Chondrocyte (in vitro differentiated cells): ENCODE data around the gene BORCS5. TPM values are rescaled to one million over a fixed set of nuclear protein-coding genes. Genes with fewer than 3 reads are reported as not detected.

ENCODE experiments used
- DNase-seq: peaks from one replicate; pipeline ENCODE4 v3.0.0; 2021; ENCODE audit warnings: mixed read lengths, low spot score
- H3K27ac Mint-ChIP-seq: one replicate; pipeline ENCODE4 v1.8.0; 2021; ENCODE audit warnings: mild to moderate bottlenecking, moderate library complexity, mixed read lengths; ENCODE audit not compliant: unreplicated experiment
- H3K27me3 Mint-ChIP-seq: 2 replicates; pipeline ENCODE4 v1.8.0; 2021; ENCODE audit warnings: low read depth, mixed read lengths
- H3K36me3 Mint-ChIP-seq: 2 replicates; pipeline ENCODE4 v1.8.0; 2021; ENCODE audit warnings: low read depth, mixed read lengths
- H3K4me1 Mint-ChIP-seq: 2 replicates; pipeline ENCODE4 v1.8.0; 2021; ENCODE audit warnings: low read depth, mild to moderate bottlenecking, mixed read lengths
- H3K4me3 Mint-ChIP-seq: one replicate; pipeline ENCODE4 v1.8.0; 2021; ENCODE audit warnings: mild to moderate bottlenecking, moderate library complexity, mixed read lengths; ENCODE audit not compliant: unreplicated experiment
- H3K9me3 Mint-ChIP-seq: 2 replicates; pipeline ENCODE4 v1.8.0; 2021; ENCODE audit warnings: low read depth, mixed read lengths
- total RNA-seq: library from RNA; stranded (reverse); gene quantifications from 3 replicates; pipeline ENCODE4 v1.2.1, GENCODE V29; 2021
- TF ChIP-seq, protein P1 (sequence below): fragments of 200-600 bp; sonication (generic); IDR thresholded peaks from 2 replicates; pipeline ENCODE4 v1.5.0; 2021; ENCODE audit warnings: antibody characterized with exemption, mild to moderate bottlenecking, moderate library complexity

BORCS5 gene
- total RNA-seq, 1 donor from 2014 or later: 11.3 TPM

DNA sequence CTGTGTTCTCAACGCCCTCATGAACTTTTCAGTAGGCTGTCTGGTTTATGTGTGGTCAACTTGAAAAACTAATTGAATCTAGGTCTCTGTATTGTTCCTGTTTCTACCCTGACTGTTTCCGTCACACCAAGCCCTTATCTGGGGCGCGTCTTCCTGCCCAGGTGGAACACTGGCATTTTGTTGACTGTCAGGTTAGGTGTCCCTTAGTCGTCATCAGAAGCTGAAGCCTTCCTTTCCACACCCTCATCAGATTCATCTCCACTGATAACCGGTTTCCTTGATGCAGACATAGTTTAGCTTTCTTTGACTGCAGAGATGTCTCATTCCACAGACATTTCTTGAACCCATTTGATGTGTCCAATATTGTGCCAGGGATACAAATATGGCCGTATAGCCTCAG is 109.3 kb downstream of the BORCS5 start:
- no peak for DNase-seq
- Mint-ChIP-seq H3K27ac (no peak overlapping the region), H3K27me3 (no peaks in the 10 kb centered on the region), H3K9me3 (peaks cover 2% of the 10 kb centered on the region), H3K4me3 (no peak overlapping the region), H3K4me1 (peaks cover 6% of the 10 kb centered on the region), H3K36me3 (peaks cover 5% of the 10 kb centered on the region)
- TF ChIP-seq, protein P1, sequence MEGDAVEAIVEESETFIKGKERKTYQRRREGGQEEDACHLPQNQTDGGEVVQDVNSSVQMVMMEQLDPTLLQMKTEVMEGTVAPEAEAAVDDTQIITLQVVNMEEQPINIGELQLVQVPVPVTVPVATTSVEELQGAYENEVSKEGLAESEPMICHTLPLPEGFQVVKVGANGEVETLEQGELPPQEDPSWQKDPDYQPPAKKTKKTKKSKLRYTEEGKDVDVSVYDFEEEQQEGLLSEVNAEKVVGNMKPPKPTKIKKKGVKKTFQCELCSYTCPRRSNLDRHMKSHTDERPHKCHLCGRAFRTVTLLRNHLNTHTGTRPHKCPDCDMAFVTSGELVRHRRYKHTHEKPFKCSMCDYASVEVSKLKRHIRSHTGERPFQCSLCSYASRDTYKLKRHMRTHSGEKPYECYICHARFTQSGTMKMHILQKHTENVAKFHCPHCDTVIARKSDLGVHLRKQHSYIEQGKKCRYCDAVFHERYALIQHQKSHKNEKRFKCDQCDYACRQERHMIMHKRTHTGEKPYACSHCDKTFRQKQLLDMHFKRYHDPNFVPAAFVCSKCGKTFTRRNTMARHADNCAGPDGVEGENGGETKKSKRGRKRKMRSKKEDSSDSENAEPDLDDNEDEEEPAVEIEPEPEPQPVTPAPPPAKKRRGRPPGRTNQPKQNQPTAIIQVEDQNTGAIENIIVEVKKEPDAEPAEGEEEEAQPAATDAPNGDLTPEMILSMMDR: no peak

DNA sequence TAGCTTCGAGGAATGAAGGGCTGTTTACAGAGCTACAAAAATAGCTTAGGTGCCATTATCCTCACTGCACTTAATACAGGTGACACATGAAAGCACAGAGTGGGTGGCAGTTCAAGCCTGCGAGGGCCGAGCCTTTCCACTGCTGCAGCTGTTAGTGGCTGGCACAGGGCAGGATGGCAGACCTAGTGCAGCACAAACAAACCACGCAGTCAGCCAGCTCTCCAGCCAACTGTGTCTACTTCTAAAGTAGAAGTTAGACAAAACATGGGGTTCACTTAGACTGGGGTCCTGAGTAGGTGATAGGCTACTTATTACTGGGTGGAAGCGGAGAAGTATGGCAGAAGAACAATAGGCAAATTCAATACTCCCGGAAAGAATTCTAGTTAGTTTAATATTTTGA is 110.4 kb downstream of the BORCS5 start:
- H3K36me3 Mint-ChIP-seq: peaks cover 6% of the 10 kb centered on the region
- peaks cover 2% of the 10 kb centered on the region for H3K9me3 Mint-ChIP-seq
- H3K27ac Mint-ChIP-seq: no peak overlapping the region
- peaks cover 6% of the 10 kb centered on the region for H3K4me1 Mint-ChIP-seq
- H3K4me3 Mint-ChIP-seq: no peak overlapping the region
- TF ChIP-seq, protein P1: no peak
- DNase-seq: no peak
- no peaks in the 10 kb centered on the region for H3K27me3 Mint-ChIP-seq

DNA sequence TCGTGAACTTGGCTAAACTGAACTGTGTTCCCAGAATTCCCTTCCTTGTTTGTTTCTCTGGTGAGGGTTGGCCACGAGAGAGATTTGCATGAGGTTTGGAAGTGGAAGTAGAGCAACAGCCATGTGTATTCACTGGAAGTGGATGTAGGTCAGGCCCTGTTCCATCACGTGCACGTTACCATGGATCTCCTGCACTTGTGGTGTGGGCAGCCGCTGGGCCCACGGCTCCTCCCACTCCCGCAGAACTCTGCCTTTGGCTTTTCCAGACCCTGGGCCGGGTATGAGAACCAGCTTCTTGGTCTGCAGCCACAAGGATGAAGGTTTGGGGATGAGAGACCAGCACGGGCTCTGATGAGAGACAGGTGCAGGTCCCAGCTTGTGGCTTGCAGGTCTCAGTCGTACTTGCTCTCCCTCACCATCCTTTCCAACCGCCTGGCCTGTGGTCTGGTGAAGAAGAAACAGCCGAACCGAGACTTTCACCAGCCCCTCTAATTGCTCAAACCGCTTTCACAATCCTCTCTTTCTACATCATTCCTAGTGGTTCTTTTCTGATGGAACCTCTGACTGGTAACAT is 110.9 kb downstream of the BORCS5 start:
- no peak overlapping the region for H3K27ac Mint-ChIP-seq
- H3K4me3 Mint-ChIP-seq: no peak overlapping the region
- peaks cover 6% of the 10 kb centered on the region for H3K36me3 Mint-ChIP-seq
- TF ChIP-seq, protein P1: no peak
- no peak for DNase-seq
- H3K9me3 Mint-ChIP-seq: peaks cover 2% of the 10 kb centered on the region
- no peaks in the 10 kb centered on the region for H3K27me3 Mint-ChIP-seq
- H3K4me1 Mint-ChIP-seq: peaks cover 6% of the 10 kb centered on the region

DNA sequence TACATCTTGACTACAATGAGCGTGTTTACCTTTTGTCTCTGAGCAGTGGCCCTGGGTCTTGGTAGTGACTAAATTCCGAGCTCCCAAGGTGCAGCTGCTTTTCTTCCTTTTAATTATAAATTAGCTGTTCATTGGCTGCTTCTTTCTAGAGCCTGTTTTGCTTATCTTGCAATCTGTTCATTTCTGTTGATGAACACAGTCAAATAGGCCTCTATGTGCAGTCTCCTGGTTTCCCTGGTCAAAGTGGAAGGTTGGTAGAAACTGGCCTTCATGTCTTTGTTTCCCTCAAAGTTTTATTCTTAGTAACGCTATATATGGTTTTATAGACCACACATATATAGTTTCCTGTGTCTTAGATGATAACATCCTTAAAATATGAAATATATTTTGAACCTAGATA is 111.7 kb downstream of the BORCS5 start:
- Mint-ChIP-seq H3K36me3 (peaks cover 11% of the 10 kb centered on the region), H3K27ac (no peak overlapping the region), H3K9me3 (peaks cover 2% of the 10 kb centered on the region), H3K27me3 (no peaks in the 10 kb centered on the region), H3K4me3 (no peak overlapping the region), H3K4me1 (peaks cover 6% of the 10 kb centered on the region)
- TF ChIP-seq, protein P1: no peak
- DNase-seq: no peak

DNA sequence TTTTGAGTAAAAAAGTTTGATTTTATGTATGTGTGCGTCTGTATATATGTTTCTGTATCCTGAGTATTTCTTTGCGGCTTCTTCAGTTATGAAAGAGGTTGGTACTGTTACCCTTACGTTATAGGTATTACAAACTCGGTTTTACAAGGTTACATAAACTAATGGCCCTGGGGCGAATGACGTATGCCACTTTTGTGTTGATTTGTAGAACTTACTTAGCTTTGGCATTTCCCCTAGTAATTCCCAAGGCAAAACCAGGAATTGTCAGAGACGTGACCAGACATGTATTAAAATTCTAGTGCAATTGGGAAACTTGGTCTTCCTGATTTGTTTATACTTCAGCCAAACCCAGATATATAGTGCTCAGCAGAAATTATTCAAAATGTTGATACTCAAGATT is 112.5 kb downstream of the BORCS5 start:
- Mint-ChIP-seq H3K27me3 (no peaks in the 10 kb centered on the region), H3K27ac (no peak overlapping the region), H3K9me3 (peaks cover 2% of the 10 kb centered on the region), H3K4me3 (no peak overlapping the region), H3K36me3 (peaks cover 13% of the 10 kb centered on the region), H3K4me1 (peaks cover 6% of the 10 kb centered on the region)
- TF ChIP-seq, protein P1: no peak
- no peak for DNase-seq
